ENCODE results near the gene CD2. TPM values are rescaled to one million over a fixed set of nuclear protein-coding genes. Genes with fewer than 3 reads are reported as not detected.

CD2 gene
- total RNA-seq, 1 donor from 2014 or later = 8.3 TPM

GRCh38 chr1:116770625-116771024, 16.4 kb downstream of the CD2 start:
- Histone ChIP-seq H3K4me1 (no peaks in the 10 kb centered on the region), H3K9me3 (no peaks in the 10 kb centered on the region), H3K36me3 (no peaks in the 10 kb centered on the region), H3K4me3 (no peak overlapping the region), H3K27ac (no peak overlapping the region), H3K27me3 (no peaks in the 10 kb centered on the region)
- TF ChIP-seq POLR2A (IDR thresholded peaks at IDR 0.05) (no peak), CTCF (IDR thresholded peaks at IDR 0.05) (no peak), POLR2AphosphoS5 (IDR thresholded peaks at IDR 0.05; ENCODE audit: insufficient read depth in 1 of 2, low read depth in 1 of 2) (no peak)
- DNase-seq (ENCODE audit: extremely low spot score in 2 of 2) = no peak
- intact Hi-C loops (cut with DNase I) = no loop called here

- intact Hi-C loops (cut with DNase I) = no loop called here
- Histone ChIP-seq H3K4me3 (no peak overlapping the region), H3K27me3 (no peaks in the 10 kb centered on the region), H3K27ac (no peak overlapping the region), H3K4me1 (no peaks in the 10 kb centered on the region), H3K36me3 (no peaks in the 10 kb centered on the region), H3K9me3 (no peaks in the 10 kb centered on the region)
- no peak for DNase-seq (ENCODE audit: extremely low spot score in 2 of 2)
- TF ChIP-seq POLR2AphosphoS5 (IDR thresholded peaks at IDR 0.05; ENCODE audit: insufficient read depth in 1 of 2, low read depth in 1 of 2) (no peak), POLR2A (IDR thresholded peaks at IDR 0.05) (no peak), CTCF (IDR thresholded peaks at IDR 0.05) (no peak)
Observed at GRCh38 chr1:116771997-116772647, 17.9 kb downstream of the CD2 start.

GRCh38 chr1:116772648-116773045, 18.4 kb downstream of the CD2 start:
- Histone ChIP-seq H3K27ac (no peak overlapping the region), H3K4me3 (no peak overlapping the region), H3K36me3 (no peaks in the 10 kb centered on the region), H3K4me1 (peaks cover 3% of the 10 kb centered on the region), H3K9me3 (no peaks in the 10 kb centered on the region), H3K27me3 (no peaks in the 10 kb centered on the region)
- no peak for DNase-seq (ENCODE audit: extremely low spot score in 2 of 2)
- TF ChIP-seq POLR2AphosphoS5 (IDR thresholded peaks at IDR 0.05; ENCODE audit: insufficient read depth in 1 of 2, low read depth in 1 of 2) (peak in 1 of 2 donors; percentile 61), POLR2A (IDR thresholded peaks at IDR 0.05) (no peak)
- intact Hi-C loops (cut with DNase I) = no loop called here

- H3K4me3 ChIP-seq = no peak overlapping the region
- intact Hi-C loops (cut with DNase I) = no loop called here
- no peaks in the 10 kb centered on the region for H3K27me3 ChIP-seq
- DNase-seq (ENCODE audit: extremely low spot score in 2 of 2) = peak in 1 of 2 donors; percentile 89
- H3K4me1 ChIP-seq = peaks cover 7% of the 10 kb centered on the region
- no peaks in the 10 kb centered on the region for H3K36me3 ChIP-seq
- TF ChIP-seq POLR2AphosphoS5 (IDR thresholded peaks at IDR 0.05; ENCODE audit: insufficient read depth in 1 of 2, low read depth in 1 of 2) = no peak
- no peak for TF ChIP-seq POLR2A (IDR thresholded peaks at IDR 0.05)
- no peak for TF ChIP-seq CTCF (IDR thresholded peaks at IDR 0.05)
- no peaks in the 10 kb centered on the region for H3K9me3 ChIP-seq
- H3K27ac ChIP-seq = no peak overlapping the region
Observed at GRCh38 chr1:116775116-116775752, 21.0 kb downstream of the CD2 start.

- intact Hi-C loops (cut with DNase I) = no loop called here
- TF ChIP-seq CTCF (IDR thresholded peaks at IDR 0.05) = no peak
- TF ChIP-seq POLR2AphosphoS5 (IDR thresholded peaks at IDR 0.05; ENCODE audit: insufficient read depth in 1 of 2, low read depth in 1 of 2) = no peak
- no peak for TF ChIP-seq POLR2A (IDR thresholded peaks at IDR 0.05)
- Histone ChIP-seq H3K4me3 (no peak overlapping the region), H3K27me3 (no peaks in the 10 kb centered on the region), H3K36me3 (no peaks in the 10 kb centered on the region), H3K27ac (no peak overlapping the region), H3K9me3 (no peaks in the 10 kb centered on the region), H3K4me1 (peaks cover 7% of the 10 kb centered on the region)
- DNase-seq (ENCODE audit: extremely low spot score in 2 of 2) = no peak
Observed at GRCh38 chr1:116777831-116778830, 23.9 kb downstream of the CD2 start.
